Caco-2 (cell line): Measurements from ENCODE around the gene TMEM120A. TPM values are rescaled to one million over a fixed set of nuclear protein-coding genes. Genes with fewer than 3 reads are reported as not detected.

Experiments
- Bru-seq: library from RNA; stranded (reverse); fragments of 400-500 nt; gene quantifications from one replicate; lab custom pipeline; 2021; lab: Mats Ljungman, UMichigan
- BruChase-seq, 2 experiments: library from RNA; stranded (reverse); fragments of 400-500 nt; gene quantifications; one replicate each; lab custom pipeline; 2021; lab: Mats Ljungman, UMichigan
- BruUV-seq: library from RNA; stranded (reverse); fragments of 400-500 nt; replicated peaks from 2 replicates; lab custom pipeline; 2021; lab: Mats Ljungman, UMichigan
- CTCF ChIA-PET: fragments of 300-600 bp; sonication (Branson Sonifier 250); formaldehyde crosslinking; loops from one replicate; lab custom pipeline; 2022; ENCODE audit warnings: antibody characterized with exemption; lab: Charles Lee
- POLR2A ChIA-PET: fragments of 300-600 bp; sonication (Branson Sonifier 250); formaldehyde crosslinking; loops from one replicate; lab custom pipeline; 2022; ENCODE audit warnings: antibody characterized with exemption; lab: Charles Lee
- DNase-seq, 2 experiments: peaks; one replicate each; pipeline versions ENCODE4 v3.0.0 to v3.0.0-alpha.2; 2020 to 2022
- H3K27me3 ChIP-seq: replicated peaks from 2 replicates; pipeline ENCODE4 v1.6.0; 2011; ENCODE audit warnings: low read length; ENCODE audit not compliant: control insufficient read depth, insufficient read depth
- H3K36me3 ChIP-seq: 2 replicates; pipeline ENCODE4 v1.5.1; 2011; ENCODE audit warnings: low read length; ENCODE audit not compliant: control insufficient read depth, insufficient read depth
- H3K4me1 ChIP-seq: fragments of 250-450 bp; sonication (Bioruptor Pico); 2 replicates; pipeline ENCODE4 v1.5.1; 2020; ENCODE audit warnings: mild to moderate bottlenecking
- H3K4me3 ChIP-seq: 2 replicates; pipeline ENCODE4 v1.5.1; 2011; ENCODE audit warnings: low read depth, mild to moderate bottlenecking, control low read depth, low read length
- H3K9me3 ChIP-seq: fragments of 250-450 bp; sonication (Bioruptor Pico); 2 replicates; pipeline ENCODE4 v1.5.1; 2020; ENCODE audit warnings: mild to moderate bottlenecking, moderate library complexity
- H3K27ac Mint-ChIP-seq: one replicate; pipeline ENCODE4 v1.8.0; 2022; ENCODE audit warnings: mixed read lengths; ENCODE audit not compliant: unreplicated experiment
- H3K27me3 Mint-ChIP-seq: one replicate; pipeline ENCODE4 v1.8.0; 2022; ENCODE audit warnings: mixed read lengths; ENCODE audit not compliant: insufficient read depth, unreplicated experiment
- H3K36me3 Mint-ChIP-seq: one replicate; pipeline ENCODE4 v1.8.0; 2022; ENCODE audit warnings: mild to moderate bottlenecking, mixed read lengths; ENCODE audit not compliant: insufficient read depth, unreplicated experiment
- H3K4me1 Mint-ChIP-seq: one replicate; pipeline ENCODE4 v1.8.0; 2022; ENCODE audit warnings: low read depth, mixed read lengths; ENCODE audit not compliant: unreplicated experiment
- H3K4me3 Mint-ChIP-seq: one replicate; pipeline ENCODE4 v1.8.0; 2022; ENCODE audit warnings: mild to moderate bottlenecking, moderate library complexity, mixed read lengths; ENCODE audit not compliant: unreplicated experiment
- H3K9me3 Mint-ChIP-seq: one replicate; pipeline ENCODE4 v1.8.0; 2022; ENCODE audit warnings: mixed read lengths; ENCODE audit not compliant: unreplicated experiment
- intact Hi-C: fragments of 100-400 bp; cut with micrococcal nuclease; formaldehyde crosslinking; loops from one replicate; pipeline ENCODE4 v1.10.0; 2022; ENCODE audit not compliant: unreplicated experiment
- long read RNA-seq: library from polyadenylated mRNA; stranded (forward); transcript quantifications from one replicate; pipeline ENCODE4 v2.0.0, GENCODE V29; 2022
- total RNA-seq: library from RNA; stranded (reverse); gene quantifications from 2 replicates; pipeline ENCODE4 v1.2.3, GENCODE V29; 2022
- TF ChIP-seq, protein P1 (sequence below), 2 experiments: fragments of 200-600 bp in 1 of 2; IDR thresholded peaks; 1 replicate in 1 of 2; 2 replicates in 1 of 2; pipeline versions ENCODE4 v1.5.1 to v1.8.0; 2011 to 2022; ENCODE audit warnings: antibody characterized with exemption in 1 of 2, control low read depth in 1 of 2, inconsistent platforms in 1 of 2, low read depth in 1 of 2, low read length in 1 of 2, mild to moderate bottlenecking in 1 of 2, moderate library complexity in 1 of 2; ENCODE audit not compliant: insufficient read depth in 1 of 2, severe bottlenecking in 1 of 2, unreplicated experiment in 1 of 2

Gene TMEM120A
- total RNA-seq = 65.4 and 71.1 TPM in 2 replicates
- Bru-seq, nascent RNA = percentile 54 among the genes with signal in this experiment
- percentile 66 among the genes with signal in this experiment for BruChase-seq, experiment 1, labeled RNA remaining after a 2-hour chase
- BruChase-seq, experiment 2, labeled RNA remaining after a 6-hour chase = percentile 75 among the genes with signal in this experiment
- long read RNA-seq, transcript TMEM120A-214 (12 exons, 1,456 nt) = major isoform, 71 of 118 reads
- long read RNA-seq, transcript TMEM120A-203 (12 exons, 1,161 nt) = minor isoform, 6 of 118 reads
- long read RNA-seq, partial matches to known transcripts = 8 of 118 reads
- long read RNA-seq, other reads (novel, unspliced or antisense) = 30 of 118 reads

DNA sequence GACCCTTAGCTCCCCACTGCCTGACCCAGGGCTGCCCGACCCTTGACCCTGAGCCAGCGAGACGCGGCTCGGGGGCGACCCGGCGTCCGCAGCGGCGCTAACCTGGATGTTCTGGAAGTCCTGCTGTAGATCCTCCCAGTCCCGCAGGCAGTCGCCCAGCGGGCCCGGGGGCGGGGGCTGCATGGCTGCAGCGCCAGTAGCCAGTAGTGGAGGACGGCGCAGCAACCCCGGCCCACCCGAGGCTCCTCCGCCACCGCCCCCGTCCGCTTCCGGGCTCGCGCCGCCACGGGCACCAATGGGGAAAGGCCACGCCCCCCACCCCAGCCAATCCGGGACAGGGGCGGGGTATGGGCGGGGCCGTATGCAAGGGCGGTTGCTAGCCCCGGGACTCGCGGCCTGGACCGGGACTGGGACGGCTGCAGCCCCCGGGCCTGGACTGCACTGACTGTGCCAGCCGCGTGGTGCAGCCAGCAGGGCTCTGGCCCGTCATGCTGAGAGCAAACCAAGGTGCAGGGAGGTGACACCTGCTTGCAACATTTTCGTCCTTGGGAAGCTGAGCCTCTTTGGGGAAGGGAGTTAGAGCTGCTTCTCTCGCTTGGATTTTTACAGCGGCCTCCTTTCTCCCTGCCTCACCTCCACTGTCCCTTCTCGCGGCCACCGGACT is at the start of gene TMEM120A:
TSS of gene TMEM120A (minus strand) at position 208 of the 664 bp plus-strand sequence. CDS start at position 183, 25 bp downstream.
- TF ChIP-seq, protein P1, sequence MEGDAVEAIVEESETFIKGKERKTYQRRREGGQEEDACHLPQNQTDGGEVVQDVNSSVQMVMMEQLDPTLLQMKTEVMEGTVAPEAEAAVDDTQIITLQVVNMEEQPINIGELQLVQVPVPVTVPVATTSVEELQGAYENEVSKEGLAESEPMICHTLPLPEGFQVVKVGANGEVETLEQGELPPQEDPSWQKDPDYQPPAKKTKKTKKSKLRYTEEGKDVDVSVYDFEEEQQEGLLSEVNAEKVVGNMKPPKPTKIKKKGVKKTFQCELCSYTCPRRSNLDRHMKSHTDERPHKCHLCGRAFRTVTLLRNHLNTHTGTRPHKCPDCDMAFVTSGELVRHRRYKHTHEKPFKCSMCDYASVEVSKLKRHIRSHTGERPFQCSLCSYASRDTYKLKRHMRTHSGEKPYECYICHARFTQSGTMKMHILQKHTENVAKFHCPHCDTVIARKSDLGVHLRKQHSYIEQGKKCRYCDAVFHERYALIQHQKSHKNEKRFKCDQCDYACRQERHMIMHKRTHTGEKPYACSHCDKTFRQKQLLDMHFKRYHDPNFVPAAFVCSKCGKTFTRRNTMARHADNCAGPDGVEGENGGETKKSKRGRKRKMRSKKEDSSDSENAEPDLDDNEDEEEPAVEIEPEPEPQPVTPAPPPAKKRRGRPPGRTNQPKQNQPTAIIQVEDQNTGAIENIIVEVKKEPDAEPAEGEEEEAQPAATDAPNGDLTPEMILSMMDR (IDR thresholded peaks at IDR 0.05; ENCODE audit: insufficient read depth in 1 of 2, low read depth in 1 of 2, low read length in 1 of 2, severe bottlenecking in 1 of 2, unreplicated experiment in 1 of 2) = no peak
- H3K4me1 ChIP-seq = peaks cover 40% of the 10 kb centered on the region
- H3K4me3 Mint-ChIP-seq = peak within 1 kb of the TSS; percentile 80

DNA sequence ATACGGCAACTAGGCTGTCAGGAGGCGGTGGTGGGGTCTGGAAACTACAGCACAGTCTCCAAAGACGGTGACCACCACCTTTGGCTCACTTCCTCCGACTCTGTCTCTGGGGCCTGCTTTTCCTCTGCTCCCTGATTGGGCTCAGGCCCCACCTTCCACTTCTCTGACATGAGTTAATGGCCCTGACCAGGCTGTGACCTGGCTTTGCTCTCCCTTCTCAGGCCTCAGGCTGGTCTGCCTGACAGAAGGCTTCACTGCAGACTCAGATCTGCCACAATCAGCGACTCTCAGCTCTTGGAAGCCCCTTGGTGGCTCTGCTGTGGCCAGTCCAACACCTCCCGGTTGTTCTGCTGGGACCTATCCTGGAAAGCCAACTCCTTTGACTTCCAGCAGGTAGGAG is 45.7 kb upstream of the TMEM120A start:
- TF ChIP-seq, protein P1 (IDR thresholded peaks at IDR 0.05; ENCODE audit: insufficient read depth in 1 of 2, low read depth in 1 of 2, low read length in 1 of 2, severe bottlenecking in 1 of 2, unreplicated experiment in 1 of 2) = no peak
- Mint-ChIP-seq H3K36me3 (peaks cover 14% of the 10 kb centered on the region), H3K9me3 (no peaks in the 10 kb centered on the region), H3K27me3 (no peaks in the 10 kb centered on the region), H3K4me1 (no peaks in the 10 kb centered on the region), H3K27ac (no peak overlapping the region), H3K4me3 (no peak overlapping the region)
- H3K4me3 ChIP-seq = no peak overlapping the region
- intact Hi-C loops = no loop called here
- no peaks in the 10 kb centered on the region for H3K9me3 ChIP-seq
- no peaks in the 10 kb centered on the region; the same call in 1 of the 2 replicates for H3K36me3 ChIP-seq
- no peaks in the 10 kb centered on the region for H3K27me3 ChIP-seq
- ChIA-PET CTCF (no interaction called here), POLR2A (no interaction called here)
- no TSS peak for BruUV-seq
- H3K4me1 ChIP-seq = no peaks in the 10 kb centered on the region
- DNase-seq = no peak

More for the DNA sequence above, at the start of gene TMEM120A:
- Histone ChIP-seq H3K9me3 (no peaks in the 10 kb centered on the region), H3K27me3 (no peaks in the 10 kb centered on the region), H3K4me3 (peak within 1 kb of the TSS; percentile 89), H3K36me3 (peaks cover 2% of the 10 kb centered on the region)
- peak; percentile 96 to 98 for DNase-seq
- peaks cover 30% of the 10 kb centered on the region for H3K4me1 Mint-ChIP-seq
- H3K36me3 Mint-ChIP-seq = peaks cover 50% of the 10 kb centered on the region
- no TSS peak for BruUV-seq
- H3K27ac Mint-ChIP-seq = peak within 1 kb of the TSS; percentile 87
- H3K27me3 Mint-ChIP-seq = no peaks in the 10 kb centered on the region
- intact Hi-C loops = loop anchor here (5.0 to 10.0 kb wide), 2 partner anchors 53 to 120 kb away; partner anchors contain the start of genes MDH2, RHBDD2 and STYXL1
- H3K9me3 Mint-ChIP-seq = no peaks in the 10 kb centered on the region
- CTCF ChIA-PET = interaction anchor here (1.1 to 1.7 kb wide), 2 partner anchors 26 to 128 kb away, joined by 3 to 9 read pairs; no protein-coding TSS in a partner anchor
- POLR2A ChIA-PET = interaction anchor here (0.5 to 1.5 kb wide), 3 partner anchors 26 to 87 kb away, joined by 3 to 5 read pairs (median 3); partner anchors contain the start of genes MDH2 and STYXL1

DNA sequence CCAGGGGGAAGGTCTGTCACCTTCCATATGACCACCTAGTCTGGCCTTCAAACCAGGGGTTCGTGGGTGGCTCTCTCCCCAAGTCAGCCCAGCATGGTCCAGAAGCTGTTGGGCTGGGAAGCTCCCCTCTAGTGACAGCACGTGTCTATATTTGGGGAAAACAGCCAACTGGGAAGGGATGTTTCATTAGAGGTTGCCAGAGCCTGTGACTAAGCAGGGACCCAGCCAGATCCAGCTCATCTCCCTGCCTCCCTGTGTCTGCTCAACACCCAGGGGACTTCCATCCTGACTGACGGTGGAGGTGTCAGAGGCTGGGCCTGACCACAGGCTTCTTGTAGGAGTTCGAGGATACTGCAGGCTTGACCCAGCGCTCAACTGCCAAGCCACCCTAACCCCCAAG is 42.9 kb upstream of the TMEM120A start:
- no peak for DNase-seq
- intact Hi-C loops = no loop called here
- no peaks in the 10 kb centered on the region for H3K4me1 ChIP-seq
- peaks cover 10% of the 10 kb centered on the region for H3K36me3 Mint-ChIP-seq
- H3K27me3 Mint-ChIP-seq = no peaks in the 10 kb centered on the region
- H3K9me3 ChIP-seq = no peaks in the 10 kb centered on the region
- no peak overlapping the region for H3K27ac Mint-ChIP-seq
- POLR2A ChIA-PET = interaction anchor here (1.9 kb wide), 1 partner anchor 11 kb away, joined by 12 read pairs; the partner anchor contains the start of genes MDH2 and STYXL1
- no TSS peak for BruUV-seq
- CTCF ChIA-PET = no interaction called here
- no peaks in the 10 kb centered on the region for H3K4me1 Mint-ChIP-seq
- no peaks in the 10 kb centered on the region for H3K9me3 Mint-ChIP-seq
- H3K4me3 Mint-ChIP-seq = no peak overlapping the region
- H3K36me3 ChIP-seq = no peaks in the 10 kb centered on the region
- no peaks in the 10 kb centered on the region for H3K27me3 ChIP-seq
- TF ChIP-seq, protein P1 (IDR thresholded peaks at IDR 0.05; ENCODE audit: insufficient read depth in 1 of 2, low read depth in 1 of 2, low read length in 1 of 2, severe bottlenecking in 1 of 2, unreplicated experiment in 1 of 2) = no peak
- H3K4me3 ChIP-seq = no peak overlapping the region
